Activated CD8-positive, alpha-beta T cell treated with anti-CD3 and anti-CD28 coated beads for 36 hours (primary cell): ENCODE measurements around the gene CISH. TPM values are rescaled to one million over a fixed set of nuclear protein-coding genes. Genes with fewer than 3 reads are reported as not detected.

ENCODE experiments used
- ATAC-seq: fragments of 200-7000 bp; cut with Tn5 transposase; one replicate; pipeline ENCODE4 v1.10.0; 2021; ENCODE audit warnings: mild to moderate bottlenecking, moderate library complexity
- CTCF ChIA-PET: fragments of 350-600 bp; sonication (Branson Sonifier 250); formaldehyde crosslinking; loops from one replicate; lab custom pipeline; 2021; ENCODE audit warnings: antibody characterized with exemption; lab: Charles Lee
- POLR2A ChIA-PET: fragments of 350-600 bp; sonication (Branson Sonifier 250); formaldehyde crosslinking; loops from one replicate; lab custom pipeline; 2021; ENCODE audit warnings: antibody characterized with exemption; lab: Charles Lee
- DNase-seq: peaks from one replicate; pipeline ENCODE4 v3.0.0-alpha.2; 2020
- H3K27ac Mint-ChIP-seq: one replicate; pipeline ENCODE4 v1.8.0; 2021; ENCODE audit warnings: mild to moderate bottlenecking, mixed read lengths
- H3K27me3 Mint-ChIP-seq: one replicate; pipeline ENCODE4 v1.8.0; 2021; ENCODE audit warnings: mixed read lengths
- H3K36me3 Mint-ChIP-seq: one replicate; pipeline ENCODE4 v1.8.0; 2021; ENCODE audit warnings: low read depth, mixed read lengths
- H3K4me1 Mint-ChIP-seq: one replicate; pipeline ENCODE4 v1.8.0; 2021; ENCODE audit warnings: low read depth, mixed read lengths
- H3K4me3 Mint-ChIP-seq: one replicate; pipeline ENCODE4 v1.8.0; 2021; ENCODE audit warnings: mild to moderate bottlenecking, moderate library complexity, mixed read lengths
- H3K9me3 Mint-ChIP-seq: one replicate; pipeline ENCODE4 v1.8.0; 2021; ENCODE audit warnings: mixed read lengths
- intact Hi-C: fragments of 100-400 bp; cut with micrococcal nuclease; formaldehyde crosslinking; loops from one replicate; pipeline ENCODE4 v1.10.0; 2022
- total RNA-seq, 2 experiments: library from RNA; stranded (reverse); gene quantifications; one replicate each; pipeline ENCODE4 v1.2.3, GENCODE V29; 2021
- TF ChIP-seq, protein P1 (sequence below): fragments of 200-600 bp; IDR thresholded peaks from one replicate; pipeline ENCODE4 v1.8.0; 2022; ENCODE audit warnings: antibody characterized with exemption, mild to moderate bottlenecking

Gene CISH
- total RNA-seq, 2 experiments from 2014 or later = 307 to 308 TPM

DNA sequence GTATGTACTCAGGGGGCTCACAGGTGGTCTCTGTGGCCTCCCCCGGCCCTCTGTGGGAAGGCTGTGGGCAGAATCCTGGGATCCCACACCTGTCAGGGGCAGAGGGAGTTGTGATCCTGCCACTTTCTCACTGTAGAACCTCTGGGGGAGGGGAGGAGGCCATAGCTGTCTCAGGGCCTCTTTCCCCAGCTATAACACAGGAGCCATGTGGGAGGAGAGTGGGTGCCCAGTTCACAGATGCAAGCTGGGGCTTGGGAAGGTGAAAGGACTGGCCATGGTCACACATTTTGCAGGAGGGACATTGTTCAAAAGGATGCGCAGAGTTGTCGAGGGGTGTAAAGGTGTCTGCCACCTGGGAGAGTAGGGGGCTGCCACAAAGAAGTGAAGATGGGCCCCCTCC, 17.0 kb upstream of the CISH start:
- intact Hi-C loops = no loop called here
- H3K27me3 Mint-ChIP-seq = no peaks in the 10 kb centered on the region
- H3K4me1 Mint-ChIP-seq = peaks cover 95% of the 10 kb centered on the region
- ChIA-PET POLR2A (interaction anchor here (0.5 to 5.9 kb wide), 7 partner anchors 11 to 60 kb away, joined by 3 to 30 read pairs (median 4); partner anchors contain the start of genes C3orf18, HEMK1 and MAPKAPK3), CTCF (interaction anchor here (0.7 to 7.5 kb wide), 8 partner anchors 8 to 257 kb away, joined by 3 to 67 read pairs (median 6); partner anchors contain the start of genes CISH and MAPKAPK3)
- no peaks in the 10 kb centered on the region for H3K9me3 Mint-ChIP-seq
- no peak for DNase-seq
- peaks cover 63% of the 10 kb centered on the region for H3K36me3 Mint-ChIP-seq
- H3K4me3 Mint-ChIP-seq = no peak overlapping the region
- H3K27ac Mint-ChIP-seq = peak overlapping the region; percentile 57
- TF ChIP-seq, protein P1, sequence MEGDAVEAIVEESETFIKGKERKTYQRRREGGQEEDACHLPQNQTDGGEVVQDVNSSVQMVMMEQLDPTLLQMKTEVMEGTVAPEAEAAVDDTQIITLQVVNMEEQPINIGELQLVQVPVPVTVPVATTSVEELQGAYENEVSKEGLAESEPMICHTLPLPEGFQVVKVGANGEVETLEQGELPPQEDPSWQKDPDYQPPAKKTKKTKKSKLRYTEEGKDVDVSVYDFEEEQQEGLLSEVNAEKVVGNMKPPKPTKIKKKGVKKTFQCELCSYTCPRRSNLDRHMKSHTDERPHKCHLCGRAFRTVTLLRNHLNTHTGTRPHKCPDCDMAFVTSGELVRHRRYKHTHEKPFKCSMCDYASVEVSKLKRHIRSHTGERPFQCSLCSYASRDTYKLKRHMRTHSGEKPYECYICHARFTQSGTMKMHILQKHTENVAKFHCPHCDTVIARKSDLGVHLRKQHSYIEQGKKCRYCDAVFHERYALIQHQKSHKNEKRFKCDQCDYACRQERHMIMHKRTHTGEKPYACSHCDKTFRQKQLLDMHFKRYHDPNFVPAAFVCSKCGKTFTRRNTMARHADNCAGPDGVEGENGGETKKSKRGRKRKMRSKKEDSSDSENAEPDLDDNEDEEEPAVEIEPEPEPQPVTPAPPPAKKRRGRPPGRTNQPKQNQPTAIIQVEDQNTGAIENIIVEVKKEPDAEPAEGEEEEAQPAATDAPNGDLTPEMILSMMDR = no peak
- ATAC-seq = no peak

DNA sequence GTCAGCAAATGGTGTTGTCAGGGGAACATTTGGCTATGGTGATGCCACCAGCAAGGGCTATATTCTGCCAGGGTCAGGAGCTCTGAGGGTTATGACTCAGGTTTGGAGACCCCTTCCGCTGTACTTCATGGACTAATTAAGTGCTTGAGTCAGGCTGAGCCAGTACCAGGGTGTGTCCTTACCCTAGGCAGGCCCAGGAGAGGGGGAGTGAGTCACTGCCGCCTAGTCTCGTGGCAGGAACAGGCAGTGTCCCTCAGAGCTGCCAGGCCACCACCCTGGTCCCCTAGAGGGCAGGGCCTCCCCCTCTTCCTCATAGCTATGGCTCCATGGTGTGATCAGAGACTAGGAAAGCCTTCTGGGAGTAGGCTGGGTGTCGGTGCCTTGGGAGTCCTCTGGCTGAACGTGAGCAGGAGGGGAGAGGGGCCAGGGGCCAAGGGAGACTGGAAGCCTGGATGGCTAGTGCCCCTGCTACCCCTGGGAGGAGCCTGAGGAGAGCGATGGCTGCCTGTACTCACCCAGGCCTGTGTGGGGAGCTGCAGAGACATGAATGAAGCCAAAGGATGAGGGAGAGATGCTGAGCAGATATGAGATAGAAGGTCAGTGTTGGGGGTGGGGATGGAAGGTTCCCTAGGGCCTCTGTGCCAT, 16.0 kb upstream of the CISH start:
- ATAC-seq (peak; percentile 38), DNase-seq (peak; percentile 51)
- intact Hi-C loops = no loop called here
- H3K4me3 Mint-ChIP-seq = no peak overlapping the region
- ChIA-PET POLR2A (interaction anchor here (1.0 to 5.9 kb wide), 6 partner anchors 10 to 59 kb away, joined by 3 to 30 read pairs (median 4); partner anchors contain the start of genes C3orf18, HEMK1 and MAPKAPK3), CTCF (interaction anchor here (0.7 to 7.5 kb wide), 9 partner anchors 9 to 258 kb away, joined by 3 to 67 read pairs (median 6); partner anchors contain the start of genes CISH and MAPKAPK3)
- no peaks in the 10 kb centered on the region for H3K9me3 Mint-ChIP-seq
- H3K27ac Mint-ChIP-seq = peak overlapping the region; percentile 83
- peaks cover 64% of the 10 kb centered on the region for H3K36me3 Mint-ChIP-seq
- H3K27me3 Mint-ChIP-seq = no peaks in the 10 kb centered on the region
- H3K4me1 Mint-ChIP-seq = peaks cover 95% of the 10 kb centered on the region
- TF ChIP-seq, protein P1 = peak; percentile 34

DNA sequence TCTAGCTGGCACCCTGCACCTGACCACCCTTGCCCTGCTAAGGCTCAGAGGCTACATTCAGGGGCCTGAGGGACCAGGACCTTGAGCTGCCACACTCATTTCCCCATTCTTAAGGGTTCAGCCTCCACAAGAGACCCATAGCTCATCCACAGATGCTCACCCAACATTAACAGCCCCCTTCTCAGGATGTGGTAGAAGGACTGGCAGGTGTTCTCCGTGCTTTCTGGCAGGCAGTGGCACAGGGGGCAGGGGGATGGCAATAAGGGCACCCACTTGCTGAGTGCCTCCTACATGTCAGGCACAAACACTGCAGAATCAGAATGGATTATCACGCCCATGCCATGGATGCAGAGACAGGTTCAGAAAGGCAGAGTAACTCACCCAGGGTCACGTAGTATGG, 14.8 kb upstream of the CISH start:
- no peaks in the 10 kb centered on the region for H3K27me3 Mint-ChIP-seq
- no peaks in the 10 kb centered on the region for H3K9me3 Mint-ChIP-seq
- peaks cover 94% of the 10 kb centered on the region for H3K4me1 Mint-ChIP-seq
- DNase-seq (no peak), ATAC-seq (no peak)
- intact Hi-C loops = no loop called here
- TF ChIP-seq, protein P1 = no peak
- CTCF ChIA-PET = interaction anchor here (0.8 to 7.5 kb wide), 4 partner anchors 12 to 77 kb away, joined by 3 to 67 read pairs (median 4); partner anchors contain the start of genes CISH and MAPKAPK3
- H3K27ac Mint-ChIP-seq = peak overlapping the region; percentile 25
- POLR2A ChIA-PET = interaction anchor here (0.6 to 5.9 kb wide), 5 partner anchors 9 to 767 kb away, joined by 3 to 30 read pairs (median 4); partner anchors contain the start of gene MAPKAPK3
- peaks cover 61% of the 10 kb centered on the region for H3K36me3 Mint-ChIP-seq
- no peak overlapping the region for H3K4me3 Mint-ChIP-seq

DNA sequence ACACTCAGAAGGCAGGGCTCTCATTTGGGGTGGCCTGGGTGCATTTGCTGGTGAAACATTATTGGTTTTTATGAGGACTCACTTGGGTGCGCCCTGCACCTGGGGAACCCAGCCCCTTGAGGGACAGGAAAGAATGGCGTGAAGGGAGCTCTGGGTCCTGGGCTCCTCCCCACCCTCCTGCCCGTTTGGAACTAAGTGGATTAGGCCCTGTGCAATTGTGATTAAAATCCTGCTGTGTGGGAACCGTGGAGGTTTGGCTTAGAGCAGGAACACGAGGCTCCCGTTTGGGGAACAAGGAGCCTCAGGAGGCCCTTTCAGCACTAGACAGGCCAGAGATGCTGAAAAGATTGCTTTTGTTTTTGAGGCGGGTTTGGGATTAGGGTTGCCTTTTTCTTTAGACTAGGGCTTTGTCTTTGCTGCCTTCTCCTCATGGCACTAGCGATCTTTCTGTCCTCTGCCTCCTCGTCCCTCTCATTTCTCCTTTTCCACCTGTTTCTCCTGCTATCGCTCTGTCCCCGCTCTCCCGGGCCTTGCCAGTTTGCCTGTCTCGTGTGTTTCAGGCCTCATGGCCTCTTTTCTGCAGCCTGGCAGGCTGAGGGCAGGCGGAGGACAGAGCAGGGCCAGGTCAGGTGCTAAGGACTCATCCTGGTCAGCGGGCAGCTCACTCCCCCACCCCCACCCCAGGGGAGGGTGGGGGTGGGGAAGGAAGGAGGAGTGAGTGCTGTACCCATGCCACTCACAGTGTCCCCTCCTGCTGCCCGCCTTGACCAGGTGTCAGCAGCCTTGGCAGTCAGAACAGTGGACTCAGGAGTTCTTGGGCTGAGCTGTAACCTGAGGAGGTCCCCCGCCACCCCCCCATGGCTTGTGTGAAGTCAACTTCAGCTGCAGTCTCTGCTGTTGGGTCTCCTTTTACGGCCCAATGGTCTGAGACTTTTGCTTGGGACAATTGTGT, 13.9 kb upstream of the CISH start:
- DNase-seq = no peak
- Mint-ChIP-seq H3K27ac (peak overlapping the region; percentile 90), H3K4me1 (peaks cover 91% of the 10 kb centered on the region), H3K9me3 (no peaks in the 10 kb centered on the region), H3K4me3 (peak overlapping the region; percentile 27), H3K27me3 (no peaks in the 10 kb centered on the region), H3K36me3 (peaks cover 60% of the 10 kb centered on the region)
- ChIA-PET CTCF (interaction anchor here (0.8 to 7.5 kb wide), 4 partner anchors 11 to 76 kb away, joined by 3 to 67 read pairs (median 4); partner anchors contain the start of genes CISH and MAPKAPK3), POLR2A (interaction anchor here (0.6 to 5.9 kb wide), 11 partner anchors 8 to 768 kb away, joined by 3 to 30 read pairs (median 5); partner anchors contain the start of genes CISH and MAPKAPK3)
- intact Hi-C loops = no loop called here
- TF ChIP-seq, protein P1 = no peak
- ATAC-seq = no peak
